ENCODE data around the gene NEGR1.

The NEGR1 gene

GRCh38 chr1:71427066-71427465 is 855.3 kb downstream of the NEGR1 start:
- DNase-seq: no peak

GRCh38 chr1:71424536-71424935 is 857.8 kb downstream of the NEGR1 start:
- no peak for DNase-seq

- no peak for DNase-seq
Observed at GRCh38 chr1:71422221-71422620, 860.1 kb downstream of the NEGR1 start.

GRCh38 chr1:71417421-71417820 is 864.9 kb downstream of the NEGR1 start:
- DNase-seq: no peak

- no peak for DNase-seq
Observed at GRCh38 chr1:71414179-71414578, 868.2 kb downstream of the NEGR1 start.

GRCh38 chr1:71413441-71414175 is 868.7 kb downstream of the NEGR1 start:
- DNase-seq: no peak

GRCh38 chr1:71400050-71400449 is 882.3 kb downstream of the NEGR1 start:
- no peak for DNase-seq

- DNase-seq: no peak
Observed at GRCh38 chr1:71399594-71399993, 882.7 kb downstream of the NEGR1 start.

- no peak for DNase-seq
Observed at GRCh38 chr1:71393301-71393700, 889.0 kb downstream of the NEGR1 start.

- DNase-seq: no peak
Observed at GRCh38 chr1:71390518-71390917, 891.8 kb downstream of the NEGR1 start.

- no peak for DNase-seq
Observed at GRCh38 chr1:71377886-71378285, 904.5 kb downstream of the NEGR1 start.

- no peak for DNase-seq
Observed at GRCh38 chr1:71372496-71372895, 909.8 kb downstream of the NEGR1 start.

- no peak for DNase-seq
Observed at GRCh38 chr1:71371581-71371980, 910.8 kb downstream of the NEGR1 start.

- no peak for DNase-seq
Observed at GRCh38 chr1:71364236-71364635, 918.1 kb downstream of the NEGR1 start.

GRCh38 chr1:71362691-71363090 is 919.6 kb downstream of the NEGR1 start:
- no peak for DNase-seq

- DNase-seq: no peak
Observed at GRCh38 chr1:71362076-71362475, 920.3 kb downstream of the NEGR1 start.

GRCh38 chr1:71357708-71358107 is 924.6 kb downstream of the NEGR1 start:
- no peak for DNase-seq

- no peak for DNase-seq
Observed at GRCh38 chr1:71351438-71351837, 930.9 kb downstream of the NEGR1 start.

GRCh38 chr1:71350805-71351204 is 931.5 kb downstream of the NEGR1 start:
- DNase-seq: no peak

- DNase-seq: no peak
Observed at GRCh38 chr1:71350330-71350729, 932.0 kb downstream of the NEGR1 start.

Measured in stimulated activated CD4-positive, alpha-beta T cell treated with anti-CD3 and anti-CD28 coated beads, Interleukin-2, amount 100 ng/mL, for 48 hours (primary cell).